NT2/D1 (cell line): Measurements from ENCODE around the gene KIAA0232.

Experiments used
- SUZ12 ChIP-seq: IDR thresholded peaks from 2 replicates; pipeline ENCODE4 v1.6.1; 2011; ENCODE audit not compliant: insufficient read length, insufficient read depth; ENCODE audit errors: extremely low read depth
- YY1 ChIP-seq: IDR thresholded peaks from 2 replicates; pipeline ENCODE4 v1.6.1; 2011; ENCODE audit not compliant: insufficient read length, insufficient read depth

DNA sequence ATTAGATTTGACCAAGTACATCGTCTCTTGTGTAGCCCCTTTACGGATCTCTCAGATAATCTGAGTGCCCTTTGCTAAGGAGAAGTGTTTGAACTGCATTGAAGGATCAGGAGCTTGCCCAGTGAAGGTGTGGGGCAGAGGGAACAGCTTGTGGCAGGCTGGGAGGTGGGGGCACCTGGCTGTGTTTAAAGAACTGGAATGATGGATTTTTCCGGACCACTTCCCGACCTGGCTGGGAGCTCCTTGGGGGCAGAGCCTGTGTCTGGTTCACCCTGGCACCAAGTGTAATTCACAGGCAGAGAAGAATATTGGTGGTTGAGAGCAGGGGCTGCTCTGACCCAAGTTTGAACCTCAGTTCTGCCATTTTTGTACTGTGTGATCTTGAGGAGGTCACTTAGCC, 145.6 kb downstream of the KIAA0232 start:
- TF ChIP-seq YY1 (no peak), SUZ12 (no peak)
